Renal cortex interstitium (tissue), 11 donors: ENCODE results near the gene FMNL2. TPM values are rescaled to one million over a fixed set of nuclear protein-coding genes. Genes with fewer than 3 reads are reported as not detected.
A peak's percentile ranks its signal among the peaks of the same experiment; 100 is the strongest.

Experiments used
- DNase-seq, 11 donors: peaks; one replicate each; pipeline ENCODE4 v3.0.0-alpha.2; 2013; ENCODE audit warnings: low read depth in 9 of 11, low spot score in 4 of 11; ENCODE audit errors: extremely low read depth in 1 of 11
- polyA plus RNA-seq, 3 donors: library from polyadenylated mRNA; unstranded; fragments of 120-200 nt; gene quantifications; one replicate each; pipeline ENCODE4 v1.2.1, GENCODE V29; 2013; ENCODE audit not compliant: insufficient read length in 3 of 3

Gene FMNL2
- polyA plus RNA-seq, 3 donors = 97.2 to 118 (median 110) TPM

DNA sequence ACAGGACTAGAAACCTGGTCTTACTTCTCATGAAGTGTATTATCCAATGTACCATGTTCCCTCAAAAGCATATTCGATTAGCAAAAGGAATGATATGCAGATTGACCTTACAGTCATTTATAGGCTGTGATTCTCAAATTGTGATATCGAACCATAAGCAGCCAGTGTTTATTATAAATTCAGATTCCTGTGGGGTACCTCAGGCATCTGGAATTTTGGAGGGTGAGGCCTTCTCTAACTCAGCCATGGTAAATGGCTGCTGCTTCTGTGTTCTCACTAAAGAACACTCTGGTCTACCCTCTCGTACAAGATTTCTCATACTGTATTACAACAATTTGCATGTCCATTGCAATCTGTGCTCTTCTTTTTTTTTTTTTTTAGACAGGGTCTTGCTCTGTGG lies 297.8 kb downstream of the FMNL2 start:
- DNase-seq = no peak

DNA sequence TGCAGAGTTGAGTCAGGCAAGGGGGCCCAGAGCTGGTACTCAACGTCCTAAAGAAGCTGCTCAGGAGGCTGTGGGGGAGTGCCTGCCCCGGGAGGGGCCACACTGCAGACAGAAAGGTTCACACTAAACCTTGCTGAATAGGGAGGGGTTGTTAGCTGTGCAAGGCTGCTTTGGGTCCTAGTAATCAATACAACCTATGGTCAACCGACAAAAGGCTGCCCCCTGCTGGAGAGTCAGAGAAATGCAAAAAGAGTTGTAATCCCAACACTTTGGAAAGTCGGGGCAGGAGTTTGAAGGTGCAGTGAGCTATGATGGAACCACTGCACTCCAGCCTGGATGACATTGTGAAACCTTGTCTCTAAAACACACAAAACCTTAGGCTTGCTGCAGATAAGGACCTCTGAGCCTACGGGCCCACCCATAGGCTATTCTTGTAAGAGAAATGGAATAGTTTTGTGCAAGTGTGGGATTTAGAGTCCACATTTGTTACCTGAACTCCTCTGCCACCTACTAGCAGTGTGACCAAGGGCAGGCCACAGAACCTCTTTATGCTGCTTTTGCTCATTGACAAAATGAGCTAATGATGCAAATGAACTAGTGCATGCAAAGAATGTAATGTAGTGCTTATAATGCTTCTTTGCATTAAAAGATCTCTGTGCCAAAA lies 300.8 kb downstream of the FMNL2 start:
- DNase-seq = peak in 5 of 11 donors; percentile 24 to 47 (median 44)

GRCh38 chr2:152637251-152637650 lies 302.3 kb downstream of the FMNL2 start:
- DNase-seq = no peak

DNA sequence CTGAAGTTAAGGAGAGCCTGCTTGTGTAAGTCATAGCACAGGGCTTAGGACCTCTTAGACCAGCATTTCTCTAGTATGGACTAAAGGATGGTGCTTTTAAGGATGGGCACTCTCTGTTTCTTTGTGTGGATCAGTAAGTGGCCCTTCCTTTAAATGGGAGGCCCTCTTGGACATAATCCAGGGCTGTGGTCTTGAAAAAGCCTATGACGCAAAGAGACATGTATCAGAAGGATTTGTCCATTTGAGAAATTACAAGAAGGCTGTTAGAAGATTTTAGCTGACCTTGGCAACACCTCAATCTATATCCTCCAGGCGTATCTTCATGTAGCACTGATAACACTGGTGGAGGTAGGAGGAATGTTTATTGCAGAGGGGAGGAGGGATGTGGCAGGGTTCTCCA lies 303.1 kb downstream of the FMNL2 start:
- no peak for DNase-seq

DNA sequence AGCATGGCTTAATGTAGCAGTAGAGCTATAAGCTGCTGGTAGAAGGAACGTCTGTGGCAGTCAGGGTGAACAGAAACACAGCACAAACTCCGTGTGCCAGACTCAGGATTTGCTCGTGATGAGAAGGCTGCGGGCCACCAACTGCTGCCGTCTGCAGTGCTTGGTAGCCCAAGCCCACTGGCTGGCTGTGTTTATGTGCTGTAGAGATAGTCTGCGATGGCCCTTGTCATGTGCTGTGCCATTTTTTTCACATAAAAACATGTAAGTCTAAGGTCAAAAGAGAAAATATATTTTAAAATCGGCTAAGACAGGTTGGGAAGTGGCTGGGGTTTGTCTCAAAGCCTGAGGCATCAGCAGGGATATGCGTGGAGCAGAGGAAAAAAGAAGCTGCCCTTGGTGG lies 303.6 kb downstream of the FMNL2 start:
- no peak for DNase-seq

DNA sequence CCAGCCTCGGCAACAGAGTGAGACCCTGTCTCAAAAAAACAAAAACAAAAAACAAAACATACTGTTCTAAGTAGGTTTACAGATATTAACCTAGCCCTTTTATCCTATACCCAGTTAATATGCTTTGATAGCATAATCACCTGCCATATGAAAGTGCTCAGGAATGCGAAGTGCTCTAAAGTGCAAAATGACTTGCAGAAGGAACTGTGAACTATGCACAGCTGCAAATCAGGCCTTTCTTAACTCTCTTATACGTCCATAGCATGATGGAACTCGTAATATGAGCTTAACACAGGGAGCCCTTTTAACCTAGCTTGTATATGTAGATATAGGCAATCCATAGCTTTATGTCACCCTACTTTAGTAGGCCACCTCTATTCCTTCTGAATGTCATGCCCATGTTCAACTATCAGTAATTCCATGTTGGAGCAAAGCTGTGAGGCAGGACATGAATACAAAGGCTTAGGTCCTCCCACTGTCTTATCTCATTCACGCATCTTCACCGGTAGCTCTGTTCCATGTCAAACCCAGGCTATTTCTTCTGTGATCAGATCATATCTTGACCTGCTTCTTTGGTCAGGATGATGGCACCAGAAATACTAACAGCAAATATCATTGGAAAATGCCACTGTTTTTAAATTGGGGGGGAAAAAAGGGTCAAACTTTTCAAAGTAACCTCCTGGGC lies 309.4 kb downstream of the FMNL2 start:
- DNase-seq = no peak

GRCh38 chr2:152646264-152646663 lies 311.3 kb downstream of the FMNL2 start:
- DNase-seq = no peak

- DNase-seq = no peak
Observed at GRCh38 chr2:152646775-152647174, 311.8 kb downstream of the FMNL2 start.

GRCh38 chr2:152647552-152647951 lies 312.6 kb downstream of the FMNL2 start:
- DNase-seq = no peak

DNA sequence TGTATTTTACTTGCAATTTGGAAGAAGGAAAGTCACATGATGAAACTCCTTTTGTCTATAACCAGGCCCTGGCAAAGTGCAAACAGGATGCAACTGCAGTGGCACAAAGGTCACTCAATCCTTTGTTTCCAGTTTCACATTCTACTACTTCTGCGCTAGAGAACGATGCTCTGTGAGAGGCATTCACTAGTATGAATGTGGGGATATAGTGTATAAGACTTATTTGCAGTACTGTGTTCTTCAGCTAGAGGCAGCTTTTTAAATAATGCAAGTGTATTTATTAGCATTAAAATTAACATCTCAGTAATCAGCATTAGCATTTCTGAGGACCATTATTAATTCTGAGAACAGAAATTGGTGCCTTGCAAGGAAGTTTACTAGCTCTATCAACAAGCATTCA lies 313.4 kb downstream of the FMNL2 start:
- DNase-seq = no peak

- DNase-seq = no peak
Observed at GRCh38 chr2:152649997-152650396, 315.0 kb downstream of the FMNL2 start.

DNA sequence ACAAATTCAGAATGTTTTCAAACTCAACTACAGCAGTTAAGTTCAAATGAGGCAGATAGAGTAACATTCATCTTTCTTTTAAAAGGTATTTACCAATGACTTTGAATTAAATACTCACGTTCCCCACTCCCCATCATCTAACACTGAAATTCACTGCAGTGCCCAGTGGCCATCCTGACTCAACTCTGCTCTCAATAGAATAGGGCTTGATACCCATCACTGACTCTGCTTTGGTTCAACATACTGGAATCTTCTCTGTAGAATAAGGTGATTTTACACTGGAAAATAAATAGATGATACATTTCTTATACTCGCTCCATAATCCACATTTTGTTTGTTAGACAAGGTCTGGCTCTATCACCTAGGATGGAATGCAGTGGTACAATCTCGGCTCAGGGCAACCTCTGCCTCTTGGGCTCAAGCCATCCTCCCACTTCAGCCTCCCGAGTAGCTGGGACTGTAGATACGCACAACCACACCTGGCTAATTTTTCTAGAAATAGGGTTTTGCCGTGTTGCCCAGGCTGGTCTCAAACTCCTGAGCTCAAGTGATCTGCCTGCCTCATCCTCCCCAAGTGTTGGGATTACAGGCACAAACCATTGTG lies 315.9 kb downstream of the FMNL2 start:
- DNase-seq = no peak

- no peak for DNase-seq
Observed at GRCh38 chr2:152651834-152652233, 316.9 kb downstream of the FMNL2 start.

DNA sequence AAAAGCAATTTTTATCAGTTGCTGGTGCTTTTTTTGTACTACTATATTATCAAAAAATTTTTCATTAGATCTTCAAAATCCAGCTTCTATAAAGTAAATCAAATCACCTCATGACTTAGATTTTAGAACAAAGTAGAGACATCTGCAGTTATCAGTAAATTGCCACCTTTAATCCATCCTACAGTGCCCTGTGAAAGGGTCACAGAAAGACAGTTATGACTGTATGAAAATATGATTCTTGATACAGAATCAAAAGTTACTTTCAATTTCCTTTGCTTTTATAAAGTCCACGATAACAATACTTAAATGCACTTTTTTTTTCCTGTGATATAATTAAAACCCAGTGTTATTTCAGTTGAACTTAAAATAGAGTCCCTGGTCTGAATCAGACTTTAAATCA lies 320.9 kb downstream of the FMNL2 start:
- DNase-seq = no peak

DNA sequence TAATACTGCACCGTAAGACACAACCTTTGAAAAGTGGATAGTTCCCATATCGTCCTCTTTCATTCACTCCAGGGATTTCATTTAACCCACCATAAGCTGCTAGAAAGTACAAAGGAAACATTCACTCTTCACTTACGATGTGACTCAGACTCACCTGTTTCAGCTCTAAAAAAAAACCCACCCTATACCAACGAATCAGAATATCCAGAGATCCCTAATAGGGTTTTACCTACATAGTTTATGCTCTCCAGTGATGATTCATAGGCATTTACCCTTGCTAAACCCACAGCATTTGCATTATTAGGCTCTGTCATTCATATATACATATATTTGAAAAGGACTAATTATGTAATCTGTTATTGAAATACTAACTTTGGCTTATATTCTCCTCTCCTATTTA lies 322.1 kb downstream of the FMNL2 start:
- no peak for DNase-seq

DNA sequence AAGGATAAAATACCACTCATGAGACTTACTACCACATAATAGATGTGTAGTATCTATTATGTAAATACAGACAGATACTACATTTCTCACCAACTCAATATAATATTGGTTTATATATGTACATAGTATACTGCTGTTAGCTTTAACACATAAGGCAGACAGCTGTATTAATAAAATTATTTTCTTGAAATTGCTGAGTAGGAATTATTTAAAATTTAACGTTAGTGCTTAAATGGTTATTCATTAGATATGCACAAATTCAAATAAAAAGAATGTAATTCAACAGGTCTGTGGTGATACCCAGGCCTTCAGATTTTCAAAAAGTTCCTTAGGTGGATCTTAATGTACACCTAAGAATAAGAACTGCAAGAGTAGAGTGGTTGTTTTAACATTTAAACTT lies 323.2 kb downstream of the FMNL2 start:
- no peak for DNase-seq

DNA sequence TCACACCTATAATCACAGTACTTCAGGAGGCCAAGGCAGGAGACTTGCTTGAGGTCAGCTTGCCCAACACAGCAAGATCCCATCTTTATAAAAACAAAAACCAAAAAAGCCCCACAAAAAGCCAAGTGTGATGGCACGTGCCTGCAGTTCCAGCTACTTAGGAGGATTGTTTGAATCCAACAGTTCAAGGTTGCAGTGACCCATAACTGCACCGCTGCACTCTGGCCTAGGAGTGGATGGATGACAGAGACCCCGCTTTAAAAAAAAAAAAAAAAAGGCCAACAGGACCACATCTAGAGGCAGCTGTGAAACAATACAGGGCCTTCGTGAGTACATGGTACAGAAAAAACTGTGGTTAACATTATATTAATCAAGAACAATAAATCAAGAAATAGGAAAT lies 326.1 kb downstream of the FMNL2 start:
- no peak for DNase-seq

GRCh38 chr2:152664725-152665124 lies 329.8 kb downstream of the FMNL2 start:
- no peak for DNase-seq

- no peak for DNase-seq
Observed at GRCh38 chr2:152674334-152674733, 339.4 kb downstream of the FMNL2 start.

DNA sequence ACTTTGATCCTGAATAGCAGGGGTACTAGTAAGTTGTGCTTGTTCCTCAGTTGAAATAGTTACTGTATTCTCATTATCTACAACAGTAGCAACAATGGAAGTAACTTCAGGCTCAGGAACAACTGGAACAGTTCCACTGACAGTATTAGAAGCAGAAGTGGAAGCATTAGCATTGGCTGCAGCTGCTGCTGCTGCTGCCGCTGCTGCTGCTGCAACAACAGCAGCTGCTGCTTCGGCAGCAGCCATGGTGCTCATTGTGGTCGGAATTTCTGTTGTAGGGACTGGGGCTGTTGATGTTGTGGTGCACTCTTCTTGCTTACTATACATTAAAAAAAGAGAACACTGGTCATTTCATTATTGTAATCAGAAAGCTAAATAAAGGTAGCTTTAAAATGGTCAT lies 341.5 kb downstream of the FMNL2 start:
- DNase-seq = no peak

- no peak for DNase-seq
Observed at GRCh38 chr2:152678808-152679207, 343.8 kb downstream of the FMNL2 start.
